Endothelial cell of umbilical vein (primary cell): ENCODE data around the gene DPYD. TPM values are rescaled to one million over a fixed set of nuclear protein-coding genes. Genes with fewer than 3 reads are reported as not detected.
A peak's percentile ranks its signal among the peaks of the same experiment; 100 is the strongest.

Source experiments
- BruUV-seq: library from RNA; stranded (reverse); fragments of 400-500 nt; replicated peaks from 2 replicates; lab custom pipeline; 2021; lab: Mats Ljungman, UMichigan
- CTCF ChIA-PET: fragments of 300-600, 350-600 bp; sonication (Branson Sonifier 250); formaldehyde crosslinking; loops from one replicate; lab custom pipeline; 2021; ENCODE audit warnings: antibody characterized with exemption, inconsistent platforms; lab: Charles Lee
- POLR2A ChIA-PET: fragments of 300-600, 350-600 bp; sonication (Branson Sonifier 250); formaldehyde crosslinking; loops from one replicate; lab custom pipeline; 2021; ENCODE audit warnings: antibody characterized with exemption, inconsistent platforms; lab: Charles Lee
- DNase-seq: peaks from one replicate; pipeline ENCODE4 v3.0.0-alpha.2; 2011; ENCODE audit warnings: low read depth, low spot score
- FAIRE-seq: peaks from 2 replicates; lab custom pipeline; 2011; peaks lifted over from hg19 to GRCh38; lab: Jason Lieb, UNC
- H2AFZ ChIP-seq: 2 replicates; pipeline ENCODE4 v1.6.0; 2012; ENCODE audit warnings: low read depth, low read length, control low read depth, inconsistent platforms
- H3K27ac ChIP-seq: 2 replicates; pipeline ENCODE4 v1.5.1; 2011; ENCODE audit warnings: low read depth, mild to moderate bottlenecking, control low read depth, low read length, moderate library complexity; ENCODE audit not compliant: insufficient read depth
- H3K27me3 ChIP-seq, 2 experiments: 2 replicates each; pipeline versions ENCODE4 v1.6.0 to v1.6.1; 2011; ENCODE audit warnings: low read length in 2 of 2, mixed read lengths in 1 of 2; ENCODE audit not compliant: control insufficient read depth in 2 of 2, insufficient read depth in 2 of 2
- H3K36me3 ChIP-seq, 2 experiments: 2 replicates in 1 of 2; 3 replicates in 1 of 2; pipeline ENCODE4 v1.5.1; 2011; ENCODE audit warnings: low read length in 2 of 2, mild to moderate bottlenecking in 1 of 2, moderate library complexity in 1 of 2; ENCODE audit not compliant: control insufficient read depth in 2 of 2, insufficient read depth in 2 of 2; ENCODE audit errors: extremely low read depth in 1 of 2
- H3K4me1 ChIP-seq: 3 replicates; pipeline ENCODE4 v1.5.1; 2011; ENCODE audit warnings: mild to moderate bottlenecking, low read length; ENCODE audit not compliant: control insufficient read depth, insufficient read depth; ENCODE audit errors: extremely low read depth
- H3K4me2 ChIP-seq: 2 replicates; pipeline ENCODE4 v1.6.1; 2011; ENCODE audit warnings: low read length, control low read depth, mixed read lengths; ENCODE audit not compliant: insufficient read depth
- H3K4me3 ChIP-seq, 3 experiments: fragments of 200-600 bp in 1 of 3; sonication (generic), shearing (Covaris generic) in 1 of 3; replicated peaks in 1 of 3; 2 replicates each; pipeline ENCODE4 v1.5.1; 2011 to 2016; ENCODE audit warnings: control low read depth in 3 of 3, low read length in 3 of 3, mild to moderate bottlenecking in 2 of 3, inconsistent platforms in 1 of 3, low read depth in 1 of 3, moderate library complexity in 1 of 3; ENCODE audit not compliant: insufficient read depth in 1 of 3
- H3K79me2 ChIP-seq: 2 replicates; pipeline ENCODE4 v1.6.0; 2012; ENCODE audit warnings: low read length, inconsistent platforms; ENCODE audit not compliant: control insufficient read depth, insufficient read depth
- H3K9ac ChIP-seq: replicated peaks from 2 replicates; pipeline ENCODE3; 2011; ENCODE audit warnings: low read length, control low read depth; ENCODE audit not compliant: insufficient read depth; ENCODE audit errors: extremely low read depth
- H3K9me1 ChIP-seq: replicated peaks from 3 replicates; pipeline ENCODE4 v1.6.0; 2011; ENCODE audit warnings: mild to moderate bottlenecking, low read length; ENCODE audit not compliant: control insufficient read depth, insufficient read depth; ENCODE audit errors: extremely low read depth
- H3K9me3 ChIP-seq: replicated peaks from 2 replicates; pipeline ENCODE4 v1.5.1; 2012; ENCODE audit warnings: low read length, inconsistent platforms; ENCODE audit not compliant: control insufficient read depth, insufficient read depth
- H4K20me1 ChIP-seq: replicated peaks from 2 replicates; pipeline ENCODE3; 2011; ENCODE audit warnings: mild to moderate bottlenecking, low read length; ENCODE audit not compliant: control insufficient read depth, insufficient read depth; ENCODE audit errors: extremely low read depth
- CTCF ChIP-seq, 2 donors: IDR thresholded peaks; 1 replicate in 1 of 2; 2 replicates in 1 of 2; pipeline ENCODE4 v1.5.1; 2011; ENCODE audit warnings: low read length in 2 of 2, mild to moderate bottlenecking in 2 of 2, moderate library complexity in 2 of 2, control low read depth in 1 of 2, inconsistent platforms in 1 of 2, low read depth in 1 of 2; ENCODE audit not compliant: insufficient read depth in 1 of 2; ENCODE audit errors: extremely low read depth in 1 of 2
- EZH2 ChIP-seq: IDR thresholded peaks from 2 replicates; pipeline ENCODE4 v1.6.1; 2012; ENCODE audit warnings: borderline replicate concordance, low read depth, mild to moderate bottlenecking, moderate library complexity, low read length, inconsistent platforms; ENCODE audit not compliant: severe bottlenecking
- FOS ChIP-seq: IDR thresholded peaks from 2 replicates; pipeline ENCODE4 v1.6.1; 2011; ENCODE audit warnings: mild to moderate bottlenecking, low read length, moderate library complexity, borderline replicate concordance; ENCODE audit not compliant: insufficient read depth
- GATA2 ChIP-seq: IDR thresholded peaks from 2 replicates; pipeline ENCODE4 v1.7.0; 2011; ENCODE audit warnings: low read depth, mild to moderate bottlenecking, moderate library complexity, mixed read lengths, low read length; ENCODE audit not compliant: insufficient read length, insufficient read depth
- JUN ChIP-seq: IDR thresholded peaks from 2 replicates; pipeline ENCODE4 v1.6.1; 2011; ENCODE audit warnings: borderline replicate concordance, low read depth; ENCODE audit not compliant: insufficient read length, insufficient read depth
- MYC ChIP-seq: IDR thresholded peaks from one replicate; pipeline ENCODE4 v1.6.1; 2011; ENCODE audit warnings: mild to moderate bottlenecking, low read depth, low read length
- POLR2A ChIP-seq: IDR thresholded peaks from 2 replicates; pipeline ENCODE4 v1.6.1; 2012; ENCODE audit warnings: low read depth, mild to moderate bottlenecking, control low read depth, low read length
- POLR2AphosphoS5 ChIP-seq: IDR thresholded peaks from 2 replicates; pipeline ENCODE4 v1.6.1; 2012; ENCODE audit warnings: low read depth, mild to moderate bottlenecking, control low read depth, low read length, moderate library complexity; ENCODE audit not compliant: insufficient read depth
- dilution Hi-C: fragments of 300-500 bp; cut with MboI; formaldehyde crosslinking; loops from one replicate; pipeline ENCODE4 v1.15.0; 2019; ENCODE audit warnings: low sequenced_read_pairs; ENCODE audit not compliant: extremely low pct_ligation_motif_present
- intact Hi-C: fragments of 100-400 bp; cut with micrococcal nuclease; formaldehyde crosslinking; loops from one replicate; pipeline ENCODE4 v1.10.0; 2022
- polyA plus RNA-seq, 4 experiments: library from polyadenylated mRNA; depleted of rRNA in 3 of 4; stranded (reverse) in 3 of 4; unstranded in 1 of 4; fragments of >200 nt; gene quantifications; 2 replicates each; pipeline versions ENCODE4 v1.2.1 to v1.2.3, GENCODE V29; 2011 to 2012; ENCODE audit warnings: missing spikeins in 1 of 4
- total RNA-seq: library from RNA; stranded (reverse); gene quantifications from 2 replicates; pipeline ENCODE4 v1.2.3, GENCODE V29; 2021
- TF ChIP-seq, protein P1 (sequence below): IDR thresholded peaks from 2 replicates; pipeline ENCODE4 v1.6.1; 2011; ENCODE audit not compliant: insufficient read depth, insufficient read length

The DPYD gene
- total and polyA plus RNA-seq, 2 donors (not counting 3 experiments of a cell fraction or from before 2014, with no cell fraction given): 4.6 to 15.1 TPM

- BruUV-seq: no TSS peak
- no peaks in the 10 kb centered on the region for H4K20me1 ChIP-seq
- H3K9ac ChIP-seq: no peak overlapping the region
- H3K36me3 ChIP-seq: no peaks in the 10 kb centered on the region
- dilution Hi-C loops: no loop called here
- ChIA-PET CTCF (interaction anchor here (0.6 to 2.0 kb wide), 5 partner anchors 10 to 199 kb away, joined by 3 to 10 read pairs (median 4); no protein-coding TSS in a partner anchor), POLR2A (interaction anchor here (0.6 kb wide), 1 partner anchor 256 kb away, joined by 6 read pairs; no protein-coding TSS in a partner anchor)
- H3K4me1 ChIP-seq: no peaks in the 10 kb centered on the region
- no peaks in the 10 kb centered on the region for H3K9me1 ChIP-seq
- no peak overlapping the region for H3K4me3 ChIP-seq
- no peak overlapping the region for H3K4me2 ChIP-seq
- intact Hi-C loops: loop anchor here (10.0 kb wide), 1 partner anchor 707 kb away; no protein-coding TSS in a partner anchor
- TF ChIP-seq, protein P1, sequence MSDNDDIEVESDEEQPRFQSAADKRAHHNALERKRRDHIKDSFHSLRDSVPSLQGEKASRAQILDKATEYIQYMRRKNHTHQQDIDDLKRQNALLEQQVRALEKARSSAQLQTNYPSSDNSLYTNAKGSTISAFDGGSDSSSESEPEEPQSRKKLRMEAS: no peak
- TF ChIP-seq MYC (no peak), FOS (no peak), POLR2A (no peak), GATA2 (no peak), CTCF (IDR thresholded peaks at IDR 0.05; ENCODE audit: extremely low read depth in 1 of 2, insufficient read depth in 1 of 2, low read depth in 1 of 2, low read length in 2 of 2) (no peak), POLR2AphosphoS5 (no peak), JUN (no peak), EZH2 (no peak)
- no peaks in the 10 kb centered on the region for H3K79me2 ChIP-seq
- peak; percentile 35 for FAIRE-seq
- no peaks in the 10 kb centered on the region for H3K27me3 ChIP-seq
- no peak overlapping the region for H3K27ac ChIP-seq
- peak; percentile 12 for DNase-seq
- H2AFZ ChIP-seq: no peak overlapping the region
- H3K9me3 ChIP-seq: no peaks in the 10 kb centered on the region
These were observed 583.4 kb downstream of the DPYD start for GRCh38 chr1:97337250-97338030.
